ENCODE results near the gene SLC13A2.

Gene SLC13A2

DNA sequence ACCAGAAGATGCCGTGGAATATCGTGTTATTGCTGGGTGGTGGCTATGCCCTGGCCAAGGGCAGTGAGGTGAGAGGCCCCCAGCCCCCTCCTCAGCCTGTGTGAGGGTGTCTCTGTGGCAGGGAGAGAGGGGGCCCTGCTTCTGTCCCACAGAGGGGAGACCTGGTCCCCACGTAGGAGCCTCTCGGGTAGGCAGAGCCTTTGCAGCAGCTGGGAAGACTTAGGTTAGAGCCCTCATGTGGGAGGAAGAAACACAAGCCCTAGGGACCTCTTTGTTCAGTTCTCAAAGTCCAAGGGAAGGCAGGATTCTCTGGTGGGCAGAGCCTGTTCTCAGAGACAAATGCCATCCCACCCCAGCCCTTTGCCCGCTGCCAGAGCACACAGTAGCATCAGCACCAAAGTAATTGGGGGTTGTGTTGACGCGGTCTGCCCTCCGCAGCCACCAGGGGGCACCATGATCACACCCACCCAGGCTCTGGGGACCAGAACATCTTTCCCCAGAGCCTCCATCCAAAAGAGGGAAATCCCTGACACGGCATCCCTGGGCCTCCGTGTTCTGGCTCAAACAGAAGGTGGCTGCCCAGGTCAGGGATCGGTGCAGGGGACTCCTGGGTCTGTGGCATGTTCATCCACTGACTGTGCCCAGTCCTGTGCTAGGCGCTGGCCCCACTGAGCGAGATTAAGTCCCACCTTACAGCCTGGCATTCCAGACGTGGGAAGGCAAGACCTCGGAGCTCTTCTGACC is 21.2 kb downstream of the SLC13A2 start:
- peak; percentile 99 for DNase-seq

DNA sequence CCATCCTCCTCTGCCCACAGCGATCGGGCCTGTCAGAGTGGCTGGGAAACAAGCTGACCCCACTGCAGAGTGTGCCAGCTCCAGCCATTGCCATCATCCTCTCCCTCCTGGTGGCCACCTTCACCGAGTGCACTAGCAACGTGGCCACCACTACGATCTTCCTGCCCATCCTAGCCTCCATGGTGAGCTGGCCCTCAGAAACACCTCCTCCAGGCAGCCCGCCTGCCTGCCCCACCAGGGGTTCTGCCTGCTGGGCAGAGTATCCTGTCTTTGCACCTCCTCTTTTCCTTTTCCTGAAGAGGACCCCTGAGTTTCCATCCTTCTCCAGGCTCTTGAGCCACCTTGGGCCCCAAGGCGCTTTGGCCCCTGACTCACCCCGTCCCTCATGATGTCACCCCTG is 22.2 kb downstream of the SLC13A2 start:
- no peak for DNase-seq

DNA sequence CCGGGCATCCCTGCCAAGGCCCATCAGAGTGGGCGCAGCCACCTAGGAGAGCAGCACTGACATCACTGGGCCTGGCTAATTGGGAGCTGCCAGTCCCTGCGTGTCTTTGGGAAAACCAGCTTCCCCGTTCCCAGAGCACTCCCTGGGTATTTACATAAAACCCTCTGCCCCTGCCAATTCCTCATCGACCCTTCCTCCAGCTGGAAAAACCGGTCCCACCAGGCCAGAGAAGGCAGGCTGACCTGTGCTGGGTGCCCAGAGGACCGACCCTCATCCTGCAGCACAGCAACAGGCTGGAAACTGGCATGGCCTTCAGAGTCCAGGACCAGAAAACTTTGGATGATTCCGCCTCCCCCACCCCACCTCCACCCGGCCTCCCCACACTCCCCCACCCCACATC is 24.5 kb downstream of the SLC13A2 start:
- DNase-seq: no peak

DNA sequence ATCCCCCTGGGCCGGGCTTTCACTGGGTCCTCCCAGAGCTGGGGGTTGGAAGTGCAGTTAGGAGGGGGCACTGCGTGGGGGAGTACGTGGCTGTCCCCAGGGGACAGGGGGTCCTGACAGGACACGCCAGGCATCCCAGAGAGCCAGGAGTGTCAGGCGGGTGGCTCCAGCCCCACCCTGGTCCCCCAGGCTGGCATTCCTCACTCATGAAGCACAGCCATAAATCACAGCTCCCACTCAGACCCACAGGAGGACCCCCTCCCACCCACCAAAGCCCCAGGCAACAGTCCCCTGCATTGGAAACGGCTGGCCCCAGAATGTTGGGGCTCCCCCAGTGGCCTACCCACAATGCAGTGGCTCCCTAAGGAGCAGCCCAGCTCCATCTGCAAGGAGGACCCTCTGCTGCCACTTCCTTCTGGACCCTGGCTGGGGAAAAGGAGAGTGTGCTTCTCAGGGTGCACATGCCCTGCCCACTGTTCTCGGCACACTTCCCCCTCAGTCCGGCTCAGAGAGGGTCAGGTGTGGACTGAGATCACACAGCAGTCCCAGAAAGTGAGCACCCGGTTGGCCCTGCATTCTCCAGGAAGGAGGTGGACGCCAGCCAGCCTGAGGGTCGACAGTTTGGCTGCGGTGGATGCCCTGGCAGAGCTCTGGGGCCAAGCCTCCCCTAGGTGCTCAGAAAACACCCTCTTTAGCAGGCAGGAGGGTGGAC is 25.4 kb downstream of the SLC13A2 start:
- DNase-seq: no peak

DNA sequence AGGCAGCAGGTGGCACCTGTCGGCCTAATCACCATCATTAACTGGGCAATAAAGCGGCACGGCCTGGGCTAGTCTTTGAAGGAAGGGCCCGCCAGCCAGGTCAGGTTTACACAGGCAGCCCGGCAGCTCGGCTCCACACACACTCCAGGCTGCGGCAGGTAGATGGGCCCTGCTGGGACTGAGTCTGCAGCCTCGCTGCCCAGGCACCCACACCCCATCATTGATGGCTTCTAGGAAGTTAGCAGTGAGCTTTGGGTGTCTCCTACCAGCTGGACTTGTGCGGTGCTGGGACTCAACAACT is 25.9 kb downstream of the SLC13A2 start:
- DNase-seq: no peak

- no peak for DNase-seq
These were observed 26.4 kb downstream of the SLC13A2 start for GRCh38 chr17:28499684-28500357.

GRCh38 chr17:28500712-28501379 is 27.4 kb downstream of the SLC13A2 start:
- no peak for DNase-seq

GRCh38 chr17:28501421-28502284 is 28.2 kb downstream of the SLC13A2 start:
- no peak for DNase-seq

DNA sequence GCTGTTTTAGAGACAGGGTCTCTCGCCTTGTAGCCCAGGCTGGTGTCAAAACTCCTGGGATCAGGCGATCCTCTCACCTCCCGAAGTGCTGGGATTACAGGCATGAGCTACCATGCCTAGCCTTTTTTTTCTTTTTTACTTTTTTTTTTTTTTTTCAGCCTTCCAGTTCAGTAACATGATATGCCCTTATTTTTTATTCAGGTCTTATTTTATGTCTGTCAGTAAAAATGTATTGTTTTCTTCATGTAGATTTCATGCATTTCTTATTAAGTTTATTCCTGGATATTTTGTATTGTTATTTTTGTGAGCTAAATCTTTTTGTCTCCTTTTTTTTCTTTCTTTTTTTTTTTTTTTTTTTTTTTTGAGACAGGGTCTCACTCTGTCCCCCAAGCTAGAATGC is 30.0 kb downstream of the SLC13A2 start:
- DNase-seq: no peak

- no peak for DNase-seq
These were observed 32.7 kb downstream of the SLC13A2 start, which contains the start of gene FOXN1 for GRCh38 chr17:28505986-28506665. Gene FOXN1, plus strand, starts transcription at chr17:28506348. Its CDS starts 17,622 bp downstream, at chr17:28523970.

DNA sequence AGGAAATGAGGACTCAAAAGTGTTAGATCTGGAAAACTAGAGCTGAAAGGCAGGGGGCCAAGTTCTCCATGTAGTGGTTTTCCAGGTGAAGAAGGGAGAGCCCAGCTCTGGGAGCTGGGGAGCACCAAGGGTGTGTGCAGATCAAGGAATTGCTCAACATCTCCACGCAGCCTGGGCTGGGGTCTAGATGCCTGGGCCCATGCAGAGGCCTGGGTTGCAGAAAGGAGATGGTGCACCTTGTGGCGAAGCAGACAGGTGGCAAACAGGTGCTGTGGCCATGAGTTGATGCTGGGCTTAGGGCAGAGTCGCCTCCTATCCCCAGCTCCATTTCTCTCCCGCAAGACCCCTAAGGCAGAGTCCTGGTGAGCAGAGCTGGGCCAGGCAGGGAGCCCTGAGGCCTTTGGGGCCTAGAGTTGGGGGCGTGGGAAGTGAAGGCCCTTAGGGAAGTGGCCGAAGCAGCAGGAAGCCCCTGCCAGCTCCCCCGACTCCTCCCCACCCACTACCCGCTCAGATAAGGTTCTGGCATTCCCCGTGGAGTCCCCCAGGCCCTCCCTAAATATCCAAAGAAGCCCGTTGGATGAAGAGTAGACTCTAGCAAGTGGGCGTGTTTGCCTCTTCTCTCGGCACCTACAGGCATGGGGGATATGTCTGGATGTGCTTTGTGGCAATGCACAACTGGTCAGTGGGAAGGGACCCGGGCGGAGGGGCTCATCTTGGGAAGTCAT is 33.5 kb downstream of the SLC13A2 start:
- no peak for DNase-seq

GRCh38 chr17:28507567-28508203 is 34.2 kb downstream of the SLC13A2 start:
- no peak for DNase-seq

DNA sequence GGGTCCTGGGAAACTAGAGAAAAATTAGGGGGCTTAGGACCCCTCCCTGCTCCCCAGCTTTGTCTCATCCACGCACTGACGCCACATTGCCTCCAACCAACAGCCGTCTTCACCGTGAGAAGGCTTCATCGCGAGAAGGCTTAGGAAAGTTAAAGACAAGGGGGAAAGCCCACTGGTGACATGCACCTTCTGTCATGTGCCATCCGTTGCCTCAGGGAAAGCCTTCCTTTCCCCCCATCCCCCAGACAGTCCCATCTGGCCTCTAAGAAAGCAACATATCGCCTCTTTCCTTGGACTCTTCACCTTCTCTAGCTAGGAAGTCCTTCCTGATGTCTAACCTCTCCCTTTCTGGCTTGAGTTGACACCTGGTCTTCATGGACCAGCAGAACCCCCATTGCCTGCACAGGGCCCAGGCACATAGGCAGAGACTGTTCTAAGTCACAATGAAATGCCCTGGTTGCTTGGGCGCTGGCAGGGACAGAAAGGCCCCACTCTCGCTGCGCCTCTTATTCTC is 34.8 kb downstream of the SLC13A2 start:
- no peak for DNase-seq

- DNase-seq: no peak
These were observed 36.3 kb downstream of the SLC13A2 start for GRCh38 chr17:28509789-28510188.

- DNase-seq: no peak
These were observed 38.5 kb downstream of the SLC13A2 start for GRCh38 chr17:28511858-28512461.

DNA sequence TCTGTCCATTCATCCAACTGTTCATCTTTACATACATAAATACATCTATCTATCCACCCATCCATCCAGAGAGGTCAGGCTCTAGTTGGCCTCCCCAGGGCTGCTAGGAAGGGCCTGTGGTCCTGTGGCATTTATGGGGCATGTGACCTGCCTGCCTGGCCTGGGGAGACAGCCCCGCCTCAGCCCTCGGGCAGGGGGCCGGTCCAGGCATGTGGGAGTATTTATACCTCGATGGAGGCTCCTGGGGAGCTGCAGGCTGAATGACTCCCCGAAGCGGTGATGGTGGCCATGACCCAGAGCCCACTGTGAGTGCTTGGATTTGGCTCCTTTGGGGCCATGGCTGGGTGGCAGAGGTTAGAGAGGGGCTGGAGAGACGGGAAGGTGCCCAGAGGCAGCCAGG is 40.0 kb downstream of the SLC13A2 start:
- DNase-seq: no peak

DNA sequence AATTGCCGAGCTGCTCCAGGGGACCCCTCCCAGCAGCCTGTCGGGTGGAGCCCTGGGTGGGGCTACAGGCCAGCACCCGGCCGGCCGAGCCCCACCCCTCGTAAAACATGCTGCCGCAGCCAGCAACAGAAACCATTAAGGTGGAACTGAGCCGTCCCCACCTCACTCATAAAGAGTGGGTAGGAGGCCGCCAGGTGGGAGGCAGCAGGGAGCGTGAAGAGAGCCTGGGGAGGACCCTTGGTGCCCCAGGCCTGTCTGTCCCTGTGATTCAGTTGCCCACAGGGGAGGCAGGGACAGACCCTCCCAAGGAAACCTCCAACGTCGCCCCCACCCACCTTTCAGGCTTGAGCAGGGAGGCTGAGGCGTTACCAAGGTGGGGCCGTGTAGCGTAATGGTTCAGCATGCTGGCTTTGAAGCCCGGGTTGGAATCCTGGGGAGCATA is 41.1 kb downstream of the SLC13A2 start:
- no peak for DNase-seq

DNA sequence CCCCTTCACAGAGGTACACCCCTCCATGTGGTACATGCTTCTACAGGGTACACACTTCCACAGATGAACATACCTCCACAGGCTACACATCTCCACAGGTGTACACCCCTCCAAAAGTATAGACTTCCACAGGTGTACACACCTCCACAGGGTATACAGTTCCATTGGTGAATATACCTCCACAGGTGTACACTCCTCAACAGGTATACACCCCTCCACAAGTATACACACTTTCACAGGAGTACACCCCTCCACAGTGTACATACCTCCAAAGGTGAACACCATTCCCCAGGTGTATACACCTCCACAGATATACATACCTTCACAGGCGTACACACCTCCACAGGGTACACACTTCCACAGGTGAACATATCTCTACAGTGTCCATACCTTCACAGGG is 42.1 kb downstream of the SLC13A2 start:
- no peak for DNase-seq

DNA sequence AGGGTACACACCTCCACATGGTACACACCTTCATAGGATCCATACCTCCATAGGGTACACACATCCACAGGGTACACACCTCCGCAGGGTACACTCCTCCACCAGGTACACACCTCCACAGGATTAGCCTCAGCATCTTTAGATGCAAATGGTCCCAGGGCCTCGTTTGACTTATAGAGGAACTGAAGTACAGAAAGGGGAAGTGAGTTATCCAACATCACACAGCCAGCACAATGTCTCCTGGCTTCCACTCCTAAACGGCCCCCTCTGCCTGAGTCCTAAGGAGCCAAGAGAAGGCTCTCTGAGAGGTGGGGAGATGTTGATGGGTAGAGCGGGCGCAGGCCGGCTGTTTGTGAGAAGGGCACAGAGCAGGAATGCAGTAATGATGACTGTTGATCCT is 44.7 kb downstream of the SLC13A2 start:
- DNase-seq: no peak

DNA sequence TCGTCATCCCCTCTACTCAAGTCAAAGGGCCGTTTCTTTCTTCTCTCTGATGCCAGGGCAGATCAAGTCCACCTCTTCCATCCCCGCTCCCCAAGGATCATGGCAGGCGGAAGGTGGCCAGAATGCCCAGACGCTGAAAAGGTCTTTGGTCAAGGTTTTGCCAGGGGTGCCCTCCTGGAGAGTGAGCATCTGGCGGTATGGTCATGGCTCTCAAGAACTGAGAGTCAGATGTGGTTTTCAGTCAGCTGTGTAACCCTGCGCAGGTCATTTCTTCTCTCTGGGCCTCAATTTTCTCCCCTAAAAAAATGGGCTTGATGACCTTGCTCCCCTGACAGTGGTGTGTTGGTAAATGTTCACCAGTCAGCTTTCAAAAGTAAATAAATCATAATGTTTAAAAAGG is 45.1 kb downstream of the SLC13A2 start:
- DNase-seq: no peak

All from 8988T (cell line).